MCF 10A (cell line): ENCODE data around the gene SNRNP27. TPM values are rescaled to one million over a fixed set of nuclear protein-coding genes. Genes with fewer than 3 reads are reported as not detected.

ENCODE experiments used
- Bru-seq: library from RNA; stranded (reverse); fragments of 400-500 nt; gene quantifications from one replicate; lab custom pipeline; 2021; lab: Mats Ljungman, UMichigan
- BruChase-seq, 2 experiments: library from RNA; stranded (reverse); fragments of 400-500 nt; gene quantifications; one replicate each; lab custom pipeline; 2021; lab: Mats Ljungman, UMichigan
- BruUV-seq: library from RNA; stranded (reverse); fragments of 400-500 nt; replicated peaks from 2 replicates; lab custom pipeline; 2021; lab: Mats Ljungman, UMichigan
- CTCF ChIA-PET: fragments of 300-600 bp; sonication (Branson Sonifier 250); formaldehyde crosslinking; extraction: SDS; loops from one replicate; lab custom pipeline; 2021; ENCODE audit warnings: antibody characterized with exemption, inconsistent platforms; lab: Yijun Ruan, JAX
- POLR2A ChIA-PET: fragments of 300-600, 350-650 bp; sonication (Branson Sonifier 250); formaldehyde crosslinking; extraction: SDS; loops from one replicate; lab custom pipeline; 2020; ENCODE audit warnings: antibody characterized with exemption, inconsistent platforms; lab: Yijun Ruan, JAX
- DNase-seq: peaks from one replicate; pipeline ENCODE4 v3.0.0-alpha.2; 2018; ENCODE audit not compliant: unreplicated experiment
- H3K27ac Mint-ChIP-seq: one replicate; pipeline ENCODE4 v1.8.0; 2022; ENCODE audit warnings: mild to moderate bottlenecking, low read depth, mixed read lengths; ENCODE audit not compliant: unreplicated experiment
- H3K27me3 Mint-ChIP-seq: one replicate; pipeline ENCODE4 v1.8.0; 2022; ENCODE audit warnings: mixed read lengths; ENCODE audit not compliant: insufficient read depth, unreplicated experiment
- H3K36me3 Mint-ChIP-seq: one replicate; pipeline ENCODE4 v1.8.0; 2022; ENCODE audit warnings: mild to moderate bottlenecking, moderate library complexity, mixed read lengths; ENCODE audit not compliant: insufficient read depth, unreplicated experiment
- H3K4me1 Mint-ChIP-seq: one replicate; pipeline ENCODE4 v1.8.0; 2022; ENCODE audit warnings: mixed read lengths; ENCODE audit not compliant: insufficient read depth, unreplicated experiment
- H3K4me3 Mint-ChIP-seq: one replicate; pipeline ENCODE4 v1.8.0; 2022; ENCODE audit warnings: mild to moderate bottlenecking, moderate library complexity, mixed read lengths; ENCODE audit not compliant: unreplicated experiment
- H3K9me3 Mint-ChIP-seq: one replicate; pipeline ENCODE4 v1.8.0; 2022; ENCODE audit warnings: mixed read lengths; ENCODE audit not compliant: unreplicated experiment
- CTCF ChIP-seq: fragments of 200-600 bp; IDR thresholded peaks from one replicate; pipeline ENCODE4 v1.8.0; 2022; ENCODE audit warnings: antibody characterized with exemption, mild to moderate bottlenecking; ENCODE audit not compliant: unreplicated experiment
- intact Hi-C: fragments of 100-400 bp; cut with micrococcal nuclease; formaldehyde crosslinking; loops from 2 replicates; pipeline ENCODE4 v1.14.1; 2022
- long read RNA-seq: library from polyadenylated mRNA; stranded (forward); transcript quantifications from one replicate; pipeline ENCODE4 v2.0.0, GENCODE V29; 2022
- total RNA-seq: library from RNA; stranded (reverse); gene quantifications from 2 replicates; pipeline ENCODE4 v1.2.3, GENCODE V29; 2022

Gene SNRNP27, protein sequence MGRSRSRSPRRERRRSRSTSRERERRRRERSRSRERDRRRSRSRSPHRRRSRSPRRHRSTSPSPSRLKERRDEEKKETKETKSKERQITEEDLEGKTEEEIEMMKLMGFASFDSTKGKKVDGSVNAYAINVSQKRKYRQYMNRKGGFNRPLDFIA
- total RNA-seq, result 68.9 and 81.0 TPM in 2 replicates
- percentile 86 among the genes with signal in this experiment for Bru-seq, nascent RNA
- BruChase-seq, experiment 1, labeled RNA remaining after a 6-hour chase, result percentile 92 among the genes with signal in this experiment
- BruChase-seq, experiment 2, labeled RNA remaining after a 2-hour chase, result percentile 89 among the genes with signal in this experiment
- long read RNA-seq, transcript SNRNP27-201 (6 exons, 1,802 nt), result major isoform, 148 of 165 reads
- long read RNA-seq, transcript SNRNP27-203 (7 exons, 766 nt), result minor isoform, 12 of 165 reads
- long read RNA-seq, partial matches to known transcripts, result 2 of 165 reads
- long read RNA-seq, other reads (novel, unspliced or antisense), result 2 of 165 reads

DNA sequence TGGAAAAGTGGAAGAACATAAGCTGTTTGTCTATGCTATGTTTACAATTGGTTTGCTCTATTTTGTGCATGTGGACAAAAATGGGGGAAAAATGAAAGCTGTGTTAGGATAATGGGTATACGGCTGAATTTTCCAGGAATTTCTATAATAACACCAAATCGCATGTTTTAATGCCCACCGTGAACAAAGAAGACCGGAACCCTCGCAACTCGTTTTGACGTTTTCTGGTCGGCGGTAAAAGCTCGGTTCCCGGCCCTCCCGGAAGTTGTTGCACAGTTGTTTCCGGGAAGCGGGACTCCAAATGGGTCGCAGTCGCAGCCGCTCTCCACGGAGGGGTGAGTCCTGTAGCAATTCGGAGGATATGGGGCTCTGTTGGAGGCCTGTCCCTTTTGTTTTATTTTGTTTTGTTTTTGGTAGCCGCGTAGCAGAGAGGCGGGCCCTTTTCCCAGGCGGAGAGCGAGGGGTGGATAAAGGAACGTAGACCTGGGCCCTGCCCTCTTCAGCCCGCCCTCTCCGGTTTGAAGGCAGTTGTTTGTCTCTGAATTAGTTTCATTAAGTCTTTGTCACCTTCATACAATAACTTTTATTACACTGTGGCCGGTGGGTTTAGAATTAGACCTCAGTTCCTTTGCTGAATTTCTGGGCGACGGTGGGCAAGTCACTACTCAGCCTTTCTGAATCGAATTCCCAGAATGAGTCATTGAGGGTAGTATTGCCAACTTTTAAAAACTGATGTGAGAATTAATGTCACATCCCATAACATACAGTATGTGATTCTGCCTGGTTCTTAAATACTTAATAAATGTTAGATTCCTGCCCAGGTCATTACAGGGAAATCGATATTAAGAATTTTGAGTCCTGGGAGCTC, at the start of gene SNRNP27:
Gene SNRNP27, plus strand, starts transcription at position 273 of the 868 bp plus-strand sequence. Its CDS starts 29 bp downstream, at position 302.
- peaks cover 18% of the 10 kb centered on the region for H3K4me1 Mint-ChIP-seq
- DNase-seq, result peak; percentile 82
- BruUV-seq, result TSS peak; percentile 69
- ChIA-PET CTCF (interaction anchor here (0.6 to 1.0 kb wide), 10 partner anchors 19 to 388 kb away, joined by 3 to 6 read pairs (median 3); no protein-coding TSS in a partner anchor), POLR2A (interaction anchor here (0.5 to 4.8 kb wide), 29 partner anchors 8 to 399 kb away, joined by 3 to 69 read pairs (median 4); partner anchors contain the start of genes ANXA4, C2orf42, MXD1 and PCBP1)
- no peaks in the 10 kb centered on the region for H3K27me3 Mint-ChIP-seq
- peak within 1 kb of the TSS; percentile 100 for H3K27ac Mint-ChIP-seq
- TF ChIP-seq CTCF, result no peak
- no peaks in the 10 kb centered on the region for H3K9me3 Mint-ChIP-seq
- peaks cover 45% of the 10 kb centered on the region for H3K36me3 Mint-ChIP-seq
- peak within 1 kb of the TSS; percentile 99 for H3K4me3 Mint-ChIP-seq
- intact Hi-C loops, result loop anchor here (1.0 kb wide), 1 partner anchor 170 kb away; no protein-coding TSS in a partner anchor

GRCh38 chr2:69843993-69844392, 49.8 kb upstream of the SNRNP27 start:
- no peak for DNase-seq
- Mint-ChIP-seq H3K9me3 (no peaks in the 10 kb centered on the region), H3K4me3 (no peak overlapping the region), H3K4me1 (no peaks in the 10 kb centered on the region), H3K27me3 (no peaks in the 10 kb centered on the region), H3K36me3 (peaks cover 47% of the 10 kb centered on the region), H3K27ac (no peak overlapping the region)
- intact Hi-C loops, result no loop called here
- POLR2A ChIA-PET, result interaction anchor here (1.1 kb wide), 1 partner anchor 10 kb away, joined by 3 read pairs; no protein-coding TSS in a partner anchor
- no peak for TF ChIP-seq CTCF
- CTCF ChIA-PET, result no interaction called here
- BruUV-seq, result no TSS peak

GRCh38 chr2:69844560-69844959, 49.2 kb upstream of the SNRNP27 start:
- H3K9me3 Mint-ChIP-seq, result no peaks in the 10 kb centered on the region
- H3K27me3 Mint-ChIP-seq, result no peaks in the 10 kb centered on the region
- peaks cover 43% of the 10 kb centered on the region for H3K36me3 Mint-ChIP-seq
- no peak for DNase-seq
- CTCF ChIA-PET, result no interaction called here
- TF ChIP-seq CTCF, result no peak
- H3K27ac Mint-ChIP-seq, result no peak overlapping the region
- no peaks in the 10 kb centered on the region for H3K4me1 Mint-ChIP-seq
- POLR2A ChIA-PET, result interaction anchor here (1.1 kb wide), 1 partner anchor 9 kb away, joined by 3 read pairs; no protein-coding TSS in a partner anchor
- intact Hi-C loops, result no loop called here
- no TSS peak for BruUV-seq
- H3K4me3 Mint-ChIP-seq, result no peak overlapping the region
